Heart left ventricle (tissue), 16 donors: ENCODE measurements around the gene RAB19. TPM values are rescaled to one million over a fixed set of nuclear protein-coding genes. Genes with fewer than 3 reads are reported as not detected.

Experiments
- ATAC-seq, 4 donors: fragments of 200-7000 bp; cut with Tn5 transposase; one replicate each; pipeline ENCODE4 v1.9.1; 2020 to 2022; ENCODE audit warnings: moderate library complexity in 4 of 4, mild to moderate bottlenecking in 3 of 4, moderate number of reproducible peaks in 1 of 4
- DNase-seq, 5 donors: peaks; one replicate each; pipeline ENCODE4 v3.0.0-alpha.2; 2020
- H3K27ac ChIP-seq, 12 donors: fragments of 200-600 bp; sonication (generic) in 4 of 12; one replicate each; pipeline versions ENCODE4 v1.5.0 to v1.8.0; 2016 to 2022; ENCODE audit warnings: mild to moderate bottlenecking in 2 of 12
- H3K27me3 ChIP-seq, 9 donors: fragments of 200-600 bp; sonication (generic) in 2 of 9; one replicate each; pipeline versions ENCODE4 v1.5.1 to v1.8.0; 2016 to 2022; ENCODE audit warnings: mild to moderate bottlenecking in 3 of 9
- H3K36me3 ChIP-seq, 9 donors: fragments of 200-600 bp; sonication (generic) in 2 of 9; one replicate each; pipeline versions ENCODE4 v1.5.0 to v1.8.0; 2018 to 2022; ENCODE audit warnings: mild to moderate bottlenecking in 2 of 9
- H3K4me1 ChIP-seq, 12 donors: fragments of 200-600 bp; sonication (generic) in 4 of 12; one replicate each; pipeline versions ENCODE4 v1.5.0 to v1.8.0; 2016 to 2022; ENCODE audit warnings: mild to moderate bottlenecking in 3 of 12
- H3K4me3 ChIP-seq, 12 donors: fragments of 200-600 bp; sonication (generic) in 4 of 12; one replicate each; pipeline versions ENCODE4 v1.5.0 to v1.8.0; 2017 to 2022; ENCODE audit warnings: mild to moderate bottlenecking in 9 of 12, moderate library complexity in 4 of 12
- H3K9me3 ChIP-seq, 12 donors: fragments of 200-600 bp; sonication (generic) in 4 of 12; one replicate each; pipeline versions ENCODE4 v1.5.0 to v1.8.0; 2016 to 2022; ENCODE audit warnings: mild to moderate bottlenecking in 1 of 12
- CTCF ChIP-seq, 12 donors: fragments of 200-600 bp; sonication (generic) in 4 of 12; IDR thresholded peaks; one replicate each; pipeline versions ENCODE4 v1.5.0 to v1.8.0; 2018 to 2022; ENCODE audit warnings: antibody characterized with exemption in 12 of 12, mild to moderate bottlenecking in 5 of 12
- POLR2A ChIP-seq, 2 donors: fragments of 450-650 bp; IDR thresholded peaks; one replicate each; pipeline ENCODE4 v1.6.1; 2017; ENCODE audit warnings: antibody characterized with exemption in 2 of 2, mild to moderate bottlenecking in 2 of 2, moderate library complexity in 2 of 2
- whole genome bisulfite sequencing, 4 donors: extraction: QIAGEN DNeasy Blood & Tissue Kit in 2 of 4; methylation state at CpG; one replicate each; pipeline versions ENCODE4 v1.1.5 to v1.1.7; 2013 to 2018; 5-methylcytosine and 5-hydroxymethylcytosine counted together
- intact Hi-C, 10 donors: fragments of 100-400 bp; cut with DNase I; formaldehyde crosslinking; loops; one replicate each; pipeline versions ENCODE4 v1.11.1 to v1.14.2; 2022
- polyA plus RNA-seq, 2 donors: library from polyadenylated mRNA; stranded (reverse); fragments of 200-250 nt; gene quantifications; one replicate each; pipeline ENCODE4 v1.2.3, GENCODE V29; 2013
- total RNA-seq, 9 donors: library from RNA; depleted of rRNA in 2 of 9; stranded (reverse); fragments of >200 nt in 2 of 9; fragmentation: NEBNext Ultra II Directional in 3 of 9; extraction: Animal tissue kit (Norgen Biotek cat#: 25700) in 3 of 9; gene quantifications; one replicate each; pipeline versions ENCODE4 v1.1.0 to v1.2.4, GENCODE V29; 2016 to 2023
- donor health status: ischemic (EF 13 %, LVEDD 7.1; RV severe dilation, severe dysfunction).
- donor health status: healthy with polysubstance abuse.
- donor health status: DM: no; HTN: yes; CAD: no.
- donor health status: DM: no; HTN: no; CAD: no.
- donor health status: ischemic (EF 25% LVEDD 6.9; RV normal size, moderate dysfunction).
- donor health status: ischemic (EF 25% LVEDD 5.7; RV mildly dilated, moderate dysfunction).
- donor health status: healthy.
- donor health status: DM: yes; HTN: yes; CAD: no.
- donor health status: ischemic (EF 35%, LVEDD 5.7; RV mildly dilated, moderate dysfunction).
- donor health status: nonischemic (EF 11% LVEDD 7.7; RV severe dilation, severe dysfunction).
- donor health status: DM: yes; HTN: yes; CAD: no.
- donor health status: PGD.
- donor health status: ischemic (EF 29% LVEDD 5.4; RV normal size, mild dysfunction).
- donor health status: nonischemic (EF 23%, LVEDD 6.1; RV moderate dilation, normal function).

RAB19 gene
- total and polyA plus RNA-seq, 11 donors = not detected

- DNase-seq (no peak), ATAC-seq (peak in 2 of 4 donors; percentile 41 to 45)
- Histone ChIP-seq H3K27ac (no peak overlapping the region), H3K9me3 (no peaks in the 10 kb centered on the region), H3K27me3 (peaks cover 0 to 3% (median 0%) of the 10 kb centered on the region in 9 donors), H3K4me1 (peaks cover 0 to 4% (median 0%) of the 10 kb centered on the region in 12 donors), H3K36me3 (no peaks in the 10 kb centered on the region), H3K4me3 (no peak overlapping the region)
- intact Hi-C loops = no loop called here
- TF ChIP-seq CTCF (IDR thresholded peaks at IDR 0.05) (no peak), POLR2A (IDR thresholded peaks at IDR 0.05) (no peak)
- 47 to 61% (median 53%) methylated on average over 12 of the region's 12 CpGs for WGBS, 4 donors
Observed at GRCh38 chr7:140425718-140426117, 21.9 kb downstream of the RAB19 start.

- H3K27ac ChIP-seq = no peak overlapping the region
- intact Hi-C loops = no loop called here
Observed at GRCh38 chr7:140426130-140426529, 22.3 kb downstream of the RAB19 start.

GRCh38 chr7:140433396-140433795 is 29.5 kb downstream of the RAB19 start:
- ATAC-seq (no peak), DNase-seq (no peak)
- Histone ChIP-seq H3K4me3 (no peak overlapping the region), H3K9me3 (no peaks in the 10 kb centered on the region), H3K27ac (no peak overlapping the region), H3K36me3 (no peaks in the 10 kb centered on the region), H3K27me3 (peaks cover 0 to 6% (median 0%) of the 10 kb centered on the region in 9 donors), H3K4me1 (no peaks in the 10 kb centered on the region)
- 82 to 92% (median 88%) methylated on average over 3 of the region's 3 CpGs for WGBS, 4 donors
- TF ChIP-seq POLR2A (IDR thresholded peaks at IDR 0.05) = no peak
- intact Hi-C loops = no loop called here

More at GRCh38 chr7:140426130-140426529, 22.3 kb downstream of the RAB19 start:
- no peaks in the 10 kb centered on the region for H3K9me3 ChIP-seq
- ATAC-seq = peak in 1 of 4 donors; percentile 15
- 86 to 90% (median 88%) methylated on average over 6 of the region's 6 CpGs for WGBS, 4 donors
- peaks cover 0 to 4% (median 0%) of the 10 kb centered on the region in 12 donors for H3K4me1 ChIP-seq
- peaks cover 0 to 3% (median 0%) of the 10 kb centered on the region in 9 donors for H3K27me3 ChIP-seq
- no peak overlapping the region for H3K4me3 ChIP-seq
- no peak for DNase-seq
- H3K36me3 ChIP-seq = no peaks in the 10 kb centered on the region
- TF ChIP-seq CTCF (IDR thresholded peaks at IDR 0.05) (no peak), POLR2A (IDR thresholded peaks at IDR 0.05) (no peak)

- H3K36me3 ChIP-seq = no peaks in the 10 kb centered on the region
- H3K27me3 ChIP-seq = peaks cover 0 to 6% (median 0%) of the 10 kb centered on the region in 9 donors
- H3K4me3 ChIP-seq = peak overlapping the region in 9 of 12 donors; percentile 23 to 41 (median 35)
- intact Hi-C loops = no loop called here
- TF ChIP-seq CTCF (IDR thresholded peaks at IDR 0.05) = no peak
- TF ChIP-seq POLR2A (IDR thresholded peaks at IDR 0.05) = no peak
- WGBS, 4 donors = 30 to 52% (median 37%) methylated on average over 6 to 51 of the region's 51 CpGs
- H3K9me3 ChIP-seq = no peaks in the 10 kb centered on the region
- H3K27ac ChIP-seq = no peak overlapping the region
- DNase-seq (no peak), ATAC-seq (peak in 3 of 4 donors; percentile 24 to 77 (median 73))
- H3K4me1 ChIP-seq = no peaks in the 10 kb centered on the region
Observed at GRCh38 chr7:140435252-140435895, 31.5 kb downstream of the RAB19 start.
